HG03097 (cell line): ENCODE data around the gene RNFT2.
A peak's percentile ranks its signal among the peaks of the same experiment; 100 is the strongest.
"Not testable (repeated sequence)": the region's sequence is repeated elsewhere in the genome, so short reads cannot be mapped to it uniquely, and the experiment has no call there.

Experiments
- ATAC-seq: cut with Tn5 transposase; IDR thresholded peaks from one replicate; pipeline ENCODE4 v1.9.1; 2021; ENCODE audit not compliant: unreplicated experiment, low FRiP score

RNFT2 gene

DNA sequence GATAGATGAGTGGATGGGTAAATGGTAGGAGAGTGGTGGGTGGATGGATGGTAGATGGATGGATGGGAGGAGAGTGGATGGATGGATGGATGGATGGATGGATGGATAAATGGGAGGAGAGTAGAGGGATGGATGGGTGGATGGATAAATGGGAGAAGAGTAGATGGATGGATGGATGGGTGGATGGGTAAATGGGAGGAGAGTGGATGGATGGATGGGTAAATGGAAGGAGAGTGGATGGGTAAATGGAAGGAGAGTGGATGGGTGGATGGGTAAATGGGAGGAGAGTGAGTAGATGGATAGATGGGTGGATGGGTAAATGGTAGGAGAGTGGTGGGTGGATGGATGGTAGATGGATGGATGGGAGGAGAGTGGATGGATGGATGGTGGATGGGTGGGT, 51.4 kb downstream of the RNFT2 start:
- ATAC-seq, result not testable (repeated sequence)

DNA sequence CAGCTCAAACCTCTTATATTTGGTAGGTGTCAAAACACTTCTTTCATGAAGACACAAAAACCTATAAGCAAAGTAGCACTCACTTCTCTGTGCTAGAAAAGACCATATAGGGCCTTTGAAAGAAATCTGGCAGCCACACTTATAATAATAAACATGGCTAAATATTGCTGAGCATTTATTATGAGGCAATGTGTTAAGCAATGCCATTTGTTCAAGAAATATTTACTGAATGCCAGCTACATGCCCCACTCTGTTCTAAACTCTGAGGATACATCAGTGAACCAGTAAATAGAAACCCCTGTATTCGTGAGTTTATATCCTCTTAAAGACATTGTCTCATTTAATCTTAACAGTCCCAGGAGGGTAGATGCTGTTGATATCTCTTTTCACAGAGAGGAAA, 52.0 kb downstream of the RNFT2 start:
- ATAC-seq, result no peak

DNA sequence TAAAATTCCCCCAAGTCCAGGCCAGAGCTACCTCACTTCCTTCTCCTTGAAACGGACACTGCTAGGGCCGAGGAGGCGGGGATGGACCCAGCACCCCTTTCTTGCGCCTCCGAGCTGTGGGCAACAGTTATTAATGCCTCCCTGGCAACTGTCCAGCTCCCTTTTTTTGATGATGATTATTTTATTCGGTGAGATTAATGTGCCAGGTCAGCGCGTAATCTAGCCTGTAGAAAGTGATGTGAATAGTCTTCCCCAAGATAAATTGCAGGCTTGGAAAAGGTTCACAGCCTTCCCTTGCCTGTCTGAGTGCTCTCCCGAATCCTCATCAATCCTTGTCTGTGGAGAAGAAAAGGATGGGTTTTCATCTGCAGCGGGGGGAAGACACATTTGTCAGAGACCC, 54.3 kb downstream of the RNFT2 start:
- ATAC-seq, result no peak

DNA sequence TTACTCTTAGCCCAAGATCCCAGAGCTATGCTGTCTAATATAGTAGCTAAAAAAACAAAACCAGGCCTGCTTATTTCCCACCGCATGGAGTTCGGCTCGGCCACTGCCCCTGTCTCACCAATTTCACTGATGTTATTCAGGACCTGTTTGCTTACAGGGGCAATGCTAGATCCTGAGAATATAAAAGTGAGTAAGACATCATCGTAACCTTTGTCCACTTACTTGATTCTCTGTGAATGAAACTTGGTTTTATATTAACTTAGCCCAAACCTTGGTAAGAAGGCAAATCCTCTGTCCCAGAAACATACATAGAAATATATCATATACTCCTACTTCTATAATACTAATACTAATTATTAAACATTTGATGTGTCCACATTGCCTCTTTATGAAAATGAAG, 56.6 kb downstream of the RNFT2 start:
- ATAC-seq, result no peak

DNA sequence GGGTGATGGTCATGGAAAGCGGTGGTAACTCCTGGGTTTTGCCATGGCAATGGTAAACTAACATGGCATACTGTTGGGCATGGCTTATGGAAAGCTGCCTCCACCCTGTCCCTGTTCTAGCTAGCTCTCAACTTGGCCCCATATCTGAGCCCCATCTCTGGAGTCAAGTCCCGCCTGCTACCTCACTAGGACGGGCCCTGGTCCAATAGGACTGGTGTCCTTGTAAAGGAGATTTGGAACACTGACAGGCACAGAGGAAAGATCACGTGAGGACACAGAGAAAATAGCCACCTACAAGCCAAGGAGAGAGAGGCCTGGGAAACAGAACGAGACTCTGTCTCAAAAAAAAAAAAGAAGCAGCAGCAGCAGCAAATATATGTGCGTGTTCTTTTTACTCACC, 59.8 kb downstream of the RNFT2 start:
- no peak for ATAC-seq

DNA sequence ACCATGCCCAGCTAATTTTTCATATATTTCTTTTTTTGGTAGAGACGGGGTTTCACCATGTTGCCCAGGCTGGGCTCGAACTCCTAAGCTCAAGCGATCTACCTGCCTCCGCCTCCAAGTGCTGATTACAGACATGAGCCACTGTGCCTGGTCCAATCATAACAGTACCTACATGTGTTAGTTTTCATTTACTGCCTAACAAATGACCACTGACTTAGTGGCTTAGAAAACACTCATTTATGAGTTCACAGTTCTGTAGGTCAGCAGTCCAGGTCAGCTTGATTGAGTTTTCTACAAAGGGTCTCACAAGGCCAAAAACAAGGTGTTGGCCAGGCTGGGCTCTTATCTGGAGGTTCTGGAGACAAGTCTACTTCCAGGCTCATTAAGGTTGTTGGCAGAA, 60.6 kb downstream of the RNFT2 start:
- no peak for ATAC-seq

DNA sequence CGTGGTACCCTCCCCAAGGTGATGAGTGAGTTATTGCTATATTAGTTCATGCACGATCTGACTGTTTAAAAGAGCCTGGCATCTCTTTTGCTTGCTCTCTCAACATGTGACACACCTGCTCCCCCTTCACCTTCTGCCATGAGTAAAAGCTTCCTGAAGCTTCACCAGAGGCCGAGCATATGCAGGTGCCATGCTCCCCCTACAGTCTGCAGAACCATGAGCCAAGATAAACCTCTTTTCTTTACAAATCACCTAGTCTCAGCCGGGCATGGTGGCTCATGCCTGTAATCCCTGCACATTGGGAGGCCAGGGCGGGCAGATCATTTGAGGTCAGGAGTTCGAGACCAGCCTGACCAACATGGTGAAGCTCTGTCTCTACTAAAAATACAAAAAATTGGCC, 61.8 kb downstream of the RNFT2 start:
- no peak for ATAC-seq

DNA sequence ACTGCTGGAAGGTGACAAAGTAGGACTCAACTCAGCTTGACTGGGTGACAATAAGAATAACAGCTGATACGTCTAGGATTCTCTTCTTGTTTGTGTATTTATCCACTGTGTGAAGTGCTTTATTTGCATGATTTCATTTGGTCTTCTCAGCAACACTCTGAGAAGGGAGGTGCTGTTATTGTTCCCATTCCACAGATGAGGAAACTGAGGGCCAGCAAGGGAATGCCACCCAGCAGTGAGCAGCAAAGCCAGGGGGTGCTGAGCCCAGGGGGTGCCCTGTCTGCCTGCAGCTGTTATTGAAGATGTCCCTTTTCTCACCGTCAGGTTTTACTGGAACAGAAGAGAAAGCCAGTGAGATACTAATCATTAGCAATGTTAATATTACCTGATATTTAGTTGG, 62.8 kb downstream of the RNFT2 start:
- ATAC-seq, result no peak

DNA sequence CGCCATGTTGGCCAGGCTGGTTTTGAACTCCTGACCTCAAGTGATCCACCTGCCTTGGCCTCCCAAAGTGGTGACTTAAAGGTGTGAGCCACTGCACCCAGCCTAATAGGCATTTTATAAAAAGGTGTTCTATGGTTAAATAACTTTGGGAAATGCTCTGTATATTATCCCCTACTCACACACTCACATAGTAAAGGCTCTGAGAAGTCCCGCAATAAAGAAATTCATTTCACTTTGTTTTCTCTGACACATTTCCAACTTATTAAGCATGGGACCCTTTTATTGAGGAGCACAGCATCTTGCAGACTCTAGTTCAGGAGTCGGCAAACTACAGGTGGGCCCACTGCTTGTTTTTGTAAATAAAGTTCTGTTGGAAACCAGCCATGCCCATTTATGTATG, 63.9 kb downstream of the RNFT2 start:
- no peak for ATAC-seq

DNA sequence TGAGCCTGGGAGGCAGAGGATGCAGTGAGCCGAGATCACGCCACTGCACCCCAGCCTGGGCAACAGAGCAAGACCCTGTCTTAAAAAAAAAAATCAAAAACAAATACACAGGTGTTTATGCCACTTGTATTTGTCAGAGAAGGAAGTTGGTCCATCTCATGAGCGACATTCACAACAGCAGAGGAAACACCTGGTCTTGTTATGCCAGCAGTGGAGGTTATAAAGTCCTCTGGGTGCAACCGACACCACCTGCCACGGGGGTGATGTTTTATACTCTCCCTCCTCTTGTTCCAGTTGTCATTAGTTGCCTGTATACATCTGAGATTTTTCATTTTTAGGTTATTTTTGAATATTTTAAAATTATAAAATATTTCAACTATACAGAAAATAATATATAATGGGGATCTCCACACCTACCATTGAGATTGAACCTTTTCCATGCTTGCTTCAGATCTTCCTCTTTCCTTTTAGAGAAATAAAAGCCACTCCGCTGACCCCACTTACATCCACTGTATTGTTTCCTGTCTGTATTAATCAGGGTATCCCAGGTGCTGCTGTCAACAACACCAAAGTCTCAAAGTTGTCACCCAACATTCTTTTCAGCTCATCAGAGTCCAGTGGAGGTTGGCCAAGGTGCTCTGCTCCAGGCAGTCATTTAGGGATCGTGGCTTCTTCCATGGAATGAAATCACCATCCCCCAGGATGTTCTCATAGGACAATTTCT, 65.1 kb downstream of the RNFT2 start:
- ATAC-seq, result peak; percentile 65

DNA sequence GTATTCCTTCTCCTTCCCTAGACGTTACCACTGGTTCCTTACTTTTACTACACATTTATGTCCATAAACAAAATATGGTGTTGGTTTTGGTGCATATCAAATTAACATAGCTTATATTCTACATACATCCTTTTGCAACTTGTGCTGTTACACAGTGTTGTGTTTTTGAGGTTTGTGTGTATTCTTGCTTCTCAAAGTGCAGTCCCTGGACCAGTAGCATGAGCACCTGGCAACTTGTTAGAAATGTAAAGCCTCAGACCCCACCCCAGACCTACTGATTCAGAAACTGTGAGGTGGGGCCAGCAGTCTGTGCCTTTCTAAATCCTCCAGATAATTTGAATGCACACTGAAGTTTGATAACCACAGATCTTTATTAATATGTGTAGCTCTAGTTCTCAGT, 65.9 kb downstream of the RNFT2 start:
- ATAC-seq, result no peak

DNA sequence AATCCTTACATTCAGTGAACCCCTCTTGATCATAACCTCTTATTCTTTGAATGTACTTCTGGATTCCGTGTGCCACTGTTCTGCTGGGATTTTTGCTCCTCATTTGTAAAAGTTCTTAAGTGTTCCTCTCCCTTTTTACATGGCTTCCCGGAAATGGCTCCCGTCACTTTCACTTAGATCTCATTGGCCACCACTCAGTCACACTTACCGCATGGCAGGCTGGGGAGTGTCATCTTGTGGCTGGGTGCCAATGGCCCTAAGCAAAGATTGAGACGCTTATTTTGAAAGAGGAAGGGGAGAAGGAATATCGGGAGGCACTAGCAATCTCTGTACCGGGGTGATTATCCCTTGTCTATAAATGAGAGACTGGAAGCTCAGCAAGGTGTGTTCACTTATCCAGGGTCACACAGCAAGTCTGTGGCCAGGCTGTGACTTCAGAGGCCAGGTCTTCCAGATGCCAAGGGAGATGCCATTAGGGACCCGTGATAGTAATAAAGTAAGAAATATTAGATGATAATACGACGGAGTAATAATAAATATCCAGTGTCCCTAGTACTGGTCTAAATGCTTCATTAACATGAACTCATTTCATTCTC, 68.8 kb downstream of the RNFT2 start:
- no peak for ATAC-seq

DNA sequence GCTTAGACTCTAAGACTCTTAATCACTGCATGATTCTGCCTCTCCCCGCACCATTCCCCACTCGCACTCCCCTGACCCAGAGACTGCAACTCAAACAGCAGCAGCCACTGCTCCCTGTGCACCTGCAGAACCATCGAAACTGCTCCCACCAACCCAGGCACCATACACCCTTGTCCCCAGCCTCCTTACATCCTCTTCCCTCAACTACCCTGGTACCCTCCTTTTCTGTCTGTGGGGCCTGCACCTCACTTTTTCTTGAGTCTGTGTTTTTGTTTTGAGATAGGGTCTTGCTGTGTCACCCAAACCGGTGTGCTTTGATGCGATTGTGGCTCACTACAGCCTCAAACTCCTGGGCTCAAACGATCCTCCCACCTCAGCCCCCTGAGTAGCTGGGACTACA, 69.4 kb downstream of the RNFT2 start:
- no peak for ATAC-seq

DNA sequence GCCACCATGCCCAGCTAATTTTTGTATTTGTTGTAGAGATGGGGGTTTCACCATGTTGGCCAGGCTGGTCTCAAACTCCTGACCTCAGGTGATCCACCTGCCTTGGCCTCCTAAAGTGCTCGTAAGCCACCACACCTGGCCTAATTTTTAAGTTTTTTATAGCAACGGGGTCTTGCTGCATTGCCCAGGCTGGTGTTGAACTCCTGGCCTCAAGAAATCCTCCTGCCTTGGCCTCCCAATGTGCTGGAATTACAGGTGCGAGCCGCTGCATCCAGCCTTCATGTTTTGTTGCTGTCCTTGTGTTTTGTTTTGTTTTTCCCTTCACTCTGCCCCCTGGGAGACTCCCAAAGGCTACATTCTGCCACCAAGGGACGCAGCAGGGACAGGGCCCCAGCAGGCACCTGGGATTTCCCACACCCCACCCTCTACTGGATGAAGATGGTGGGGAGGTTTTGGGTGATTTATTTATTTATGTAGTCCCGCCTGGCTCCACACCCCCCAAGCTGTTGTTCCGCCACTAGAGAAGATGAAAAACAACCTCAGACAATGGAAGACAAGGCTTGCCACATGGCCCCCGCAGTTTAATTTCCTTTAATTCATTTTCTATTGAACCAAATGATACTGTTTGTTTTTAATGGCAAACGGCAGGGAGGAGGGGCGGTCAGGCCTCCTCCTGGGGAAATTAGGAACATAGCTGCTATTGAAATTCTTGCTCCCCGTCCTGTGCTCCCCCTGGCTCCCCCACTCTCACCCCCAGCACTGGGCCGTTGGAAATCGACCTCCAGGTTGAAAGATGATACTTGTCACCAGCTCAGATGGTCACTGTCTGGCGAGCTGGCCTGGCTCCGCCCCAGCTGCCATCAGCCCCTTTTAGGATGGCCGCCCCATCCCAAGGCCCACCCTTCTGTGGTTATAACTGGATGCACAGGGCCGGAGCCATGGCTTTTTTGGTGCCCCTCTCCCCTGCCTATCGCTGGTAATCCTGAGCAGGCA, 70.3 kb downstream of the RNFT2 start:
- ATAC-seq, result no peak

DNA sequence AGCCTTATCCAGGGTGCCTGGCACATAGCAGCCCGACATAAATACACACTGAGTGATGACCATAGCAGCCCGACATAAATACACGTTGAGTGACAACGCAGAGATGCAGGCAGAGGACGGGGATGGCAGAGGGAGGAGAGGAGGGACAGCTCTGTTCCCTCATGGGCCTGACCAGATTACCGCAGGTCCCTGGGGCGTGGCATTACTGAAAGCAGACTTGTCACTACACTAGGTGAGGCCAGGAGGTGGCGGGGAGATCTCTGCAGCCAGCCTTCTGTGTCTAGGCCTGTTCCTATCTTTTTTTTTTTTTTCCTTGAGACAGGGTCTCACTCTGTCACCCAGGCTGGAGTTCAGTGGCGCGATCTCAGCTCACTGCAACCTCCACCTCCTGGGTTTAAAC, 74.1 kb downstream of the RNFT2 start:
- no peak for ATAC-seq

DNA sequence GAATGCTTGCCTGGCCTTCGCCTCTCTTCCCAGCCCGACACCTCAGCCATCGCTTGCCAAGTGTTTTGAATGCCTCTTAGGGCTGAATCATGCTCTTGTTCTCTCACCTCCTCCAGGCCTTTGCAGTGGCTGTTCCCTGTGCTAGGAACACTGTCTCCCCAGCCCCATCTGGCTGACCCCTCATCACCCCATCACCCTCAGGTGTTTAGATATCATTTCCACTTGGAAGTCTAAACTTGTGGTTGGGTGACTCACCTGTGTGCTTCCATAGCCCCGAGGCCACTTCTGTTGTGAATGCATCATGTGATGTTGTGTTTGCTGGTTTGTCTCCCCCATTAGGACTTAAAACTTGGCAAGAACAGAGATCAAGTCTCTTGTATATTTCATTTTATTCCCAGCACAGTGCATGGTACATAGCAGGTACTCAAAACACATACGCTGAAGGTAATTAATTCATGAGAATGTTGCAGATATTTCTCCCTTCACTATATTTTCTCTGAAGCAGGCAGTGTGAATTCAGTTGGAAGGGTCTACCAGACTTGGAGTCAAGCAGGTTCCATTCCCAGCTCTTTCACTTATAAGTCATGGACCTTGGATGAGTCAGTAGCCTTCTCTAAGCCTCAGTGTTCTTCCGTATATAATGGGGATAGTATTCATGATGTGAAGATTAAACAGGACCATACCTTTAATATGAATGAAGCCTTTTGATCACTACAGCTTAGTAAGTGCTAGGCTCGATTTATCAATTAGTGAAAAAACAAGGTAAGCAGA, 75.3 kb downstream of the RNFT2 start:
- no peak for ATAC-seq

DNA sequence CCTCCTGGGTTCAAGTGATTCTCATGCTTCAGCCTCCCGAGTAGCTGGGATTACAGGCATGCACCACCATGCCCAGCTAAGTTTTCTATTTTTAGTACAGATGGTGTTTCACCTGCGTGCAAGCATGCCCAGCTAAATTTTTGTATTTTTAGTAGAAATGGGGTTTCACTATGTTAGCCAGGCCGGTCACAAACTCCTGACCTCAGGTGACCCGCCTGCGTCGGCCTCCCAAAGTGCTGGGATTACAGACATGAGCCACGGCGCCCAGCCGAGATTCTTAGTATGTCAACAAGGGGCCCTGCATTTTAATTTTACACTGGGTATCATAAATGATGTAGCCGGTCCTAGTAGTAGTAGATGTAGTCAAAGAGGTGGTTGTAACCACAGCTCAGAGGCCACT, 76.7 kb downstream of the RNFT2 start:
- not testable (repeated sequence) for ATAC-seq

DNA sequence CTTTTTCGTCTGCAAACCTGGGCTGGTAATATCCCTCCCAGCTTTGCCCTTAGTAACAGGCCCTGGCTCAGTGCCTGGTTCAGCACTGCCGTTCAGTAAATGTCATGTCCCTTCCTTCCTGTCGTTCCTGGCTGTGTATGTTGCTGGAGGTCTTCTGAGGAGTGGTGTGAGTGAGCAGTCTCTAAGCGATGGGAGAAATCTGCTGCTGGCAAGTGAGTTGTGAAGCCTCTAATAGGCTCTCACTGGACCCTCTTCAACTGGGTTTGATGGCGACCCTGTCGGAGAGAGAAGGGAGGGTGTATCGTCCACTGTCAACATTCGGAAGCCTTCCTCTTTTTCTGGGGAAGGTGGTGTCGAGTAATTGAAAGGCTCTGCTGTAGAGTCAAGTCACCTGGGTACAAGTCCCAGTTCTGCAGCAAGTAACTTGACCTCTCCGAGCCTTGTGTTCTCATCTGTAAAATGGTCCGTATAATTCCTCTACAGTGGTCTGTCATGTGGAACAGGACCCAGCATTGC, 80.3 kb downstream of the RNFT2 start:
- no peak for ATAC-seq

DNA sequence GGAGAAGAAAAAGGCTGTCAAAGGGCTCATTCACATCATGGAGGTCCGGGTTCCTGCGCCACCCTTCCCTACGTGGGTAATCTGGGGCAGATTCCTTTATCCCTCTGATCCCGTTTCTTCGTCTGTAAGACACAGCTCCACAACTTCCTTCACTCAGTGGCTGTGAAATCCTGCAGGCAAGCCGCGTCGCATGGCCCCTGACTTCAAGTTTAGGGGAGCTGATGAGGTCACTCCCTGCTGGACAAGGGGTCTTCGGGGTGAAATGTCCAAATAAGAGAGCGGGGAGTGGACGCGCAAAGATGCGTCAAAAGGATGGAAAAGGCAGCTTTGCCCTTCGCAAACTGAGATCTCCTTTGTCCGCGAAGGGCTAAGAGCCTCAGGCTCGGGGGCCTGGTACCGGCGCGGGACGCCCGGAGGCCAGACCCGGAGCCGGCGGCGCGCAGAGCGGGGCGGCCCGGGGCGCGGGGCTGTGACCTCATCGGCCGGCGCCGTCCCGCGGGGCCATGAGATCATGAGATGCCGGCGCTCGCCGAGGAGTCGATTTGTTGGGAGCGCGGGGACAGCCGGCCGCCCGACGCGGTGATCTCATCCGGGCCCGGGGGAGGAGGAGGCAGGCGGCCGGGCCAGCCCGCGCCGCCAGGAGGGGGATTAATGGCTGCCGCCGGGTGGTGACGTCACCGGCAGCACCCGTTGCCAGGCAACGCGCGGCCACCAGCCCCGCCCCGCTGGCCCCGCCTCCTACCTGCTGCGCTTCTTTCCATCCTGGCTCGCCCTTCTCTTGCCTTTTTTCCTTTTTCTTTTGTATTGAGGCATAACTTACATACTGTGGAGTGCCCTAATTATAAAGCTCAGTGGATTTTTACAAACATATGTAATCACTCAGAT, 81.1 kb downstream of the RNFT2 start:
- ATAC-seq, result peak; percentile 64
